NB4 (cell line): ENCODE results near the gene SCAMP1.

ENCODE experiments used
- CTCF ChIP-seq: IDR thresholded peaks from one replicate; pipeline ENCODE4 v1.5.1; 2012; ENCODE audit warnings: low read depth, low read length
- MAX ChIP-seq: IDR thresholded peaks from 2 replicates; pipeline ENCODE4 v1.6.1; 2011; ENCODE audit warnings: low read depth, low read length
- POLR2A ChIP-seq: IDR thresholded peaks from 2 replicates; pipeline ENCODE4 v1.6.1; 2011; ENCODE audit warnings: mild to moderate bottlenecking; ENCODE audit not compliant: insufficient read length; ENCODE audit errors: extremely low read depth

- no peak for TF ChIP-seq CTCF
- no peak for TF ChIP-seq POLR2A
- no peak for TF ChIP-seq MAX
Observed at GRCh38 chr5:78447775-78448424, 87.5 kb downstream of the SCAMP1 start.
